H9 (cell line): Measurements from ENCODE around the gene RALGDS. TPM values are rescaled to one million over a fixed set of nuclear protein-coding genes. Genes with fewer than 3 reads are reported as not detected.

Experiments
- DNase-seq: peaks from one replicate; pipeline ENCODE4 v3.0.0-alpha.2; 2017
- H2AFZ ChIP-seq: one replicate; pipeline ENCODE4 v1.6.1; 2013; ENCODE audit warnings: mild to moderate bottlenecking, low read length, control low read depth, moderate library complexity
- H2AK5ac ChIP-seq: 2 replicates; pipeline ENCODE4 v1.6.1; 2013; ENCODE audit warnings: low read length, control low read depth, mixed read lengths; ENCODE audit not compliant: insufficient read length
- H2BK120ac ChIP-seq: one replicate; pipeline ENCODE4 v1.6.1; 2013; ENCODE audit warnings: low read depth, mild to moderate bottlenecking, low read length, control low read depth, inconsistent platforms; ENCODE audit not compliant: poor library complexity, severe bottlenecking
- H2BK12ac ChIP-seq: 2 replicates; pipeline ENCODE4 v1.6.1; 2013; ENCODE audit warnings: low read length, control low read depth, mixed read lengths, low read depth; ENCODE audit not compliant: insufficient read length
- H2BK15ac ChIP-seq: 2 replicates; pipeline ENCODE4 v1.6.1; 2013; ENCODE audit warnings: low read depth, low read length, control low read depth
- H2BK20ac ChIP-seq: one replicate; pipeline ENCODE4 v1.6.1; 2013; ENCODE audit warnings: low read depth, mild to moderate bottlenecking, low read length, control low read depth, inconsistent platforms; ENCODE audit not compliant: poor library complexity, severe bottlenecking
- H2BK5ac ChIP-seq: 2 replicates; pipeline ENCODE4 v1.6.1; 2013; ENCODE audit warnings: low read length, control low read depth, mixed read lengths; ENCODE audit not compliant: insufficient read length
- H3K14ac ChIP-seq: 2 replicates; pipeline ENCODE4 v1.6.1; 2013; ENCODE audit warnings: low read length, control low read depth; ENCODE audit not compliant: insufficient read depth
- H3K18ac ChIP-seq: 2 replicates; pipeline ENCODE4 v1.6.1; 2013; ENCODE audit warnings: low read depth, mild to moderate bottlenecking, mixed read lengths, low read length, control low read depth; ENCODE audit not compliant: insufficient read length
- H3K23ac ChIP-seq: 2 replicates; pipeline ENCODE4 v1.6.1; 2013; ENCODE audit warnings: low read length, control low read depth, mixed read lengths, low read depth; ENCODE audit not compliant: insufficient read length
- H3K23me2 ChIP-seq: 2 replicates; pipeline ENCODE4 v1.6.1; 2013; ENCODE audit warnings: low read depth, mild to moderate bottlenecking, mixed read lengths, low read length, control low read depth; ENCODE audit not compliant: insufficient read length, poor library complexity, severe bottlenecking
- H3K27ac ChIP-seq: 2 replicates; pipeline ENCODE4 v1.5.1; 2013; ENCODE audit warnings: low read length, control low read depth, mixed read lengths, low read depth; ENCODE audit not compliant: insufficient read length
- H3K27me3 ChIP-seq: 2 replicates; pipeline ENCODE4 v1.6.1; 2013; ENCODE audit warnings: low read length, control low read depth, inconsistent platforms; ENCODE audit not compliant: insufficient read depth
- H3K4ac ChIP-seq: 2 replicates; pipeline ENCODE4 v1.6.1; 2013; ENCODE audit warnings: low read depth, mild to moderate bottlenecking, control low read depth, inconsistent platforms, low read length, moderate library complexity
- H3K4me1 ChIP-seq: 2 replicates; pipeline ENCODE4 v1.6.1; 2013; ENCODE audit warnings: low read length, control low read depth, inconsistent platforms; ENCODE audit not compliant: insufficient read depth
- H3K4me2 ChIP-seq: 2 replicates; pipeline ENCODE4 v1.6.1; 2013; ENCODE audit warnings: low read length, control low read depth, mixed read lengths; ENCODE audit not compliant: insufficient read length, insufficient read depth
- H3K56ac ChIP-seq: 2 replicates; pipeline ENCODE4 v1.6.1; 2013; ENCODE audit warnings: low read depth, mild to moderate bottlenecking, mixed read lengths, low read length, control low read depth; ENCODE audit not compliant: insufficient read length
- H3K79me1 ChIP-seq: 2 replicates; pipeline ENCODE4 v1.6.1; 2013; ENCODE audit warnings: low read depth, mild to moderate bottlenecking, moderate library complexity, low read length, control low read depth, inconsistent platforms; ENCODE audit not compliant: insufficient read depth, poor library complexity, severe bottlenecking
- H3K79me2 ChIP-seq: 2 replicates; pipeline ENCODE4 v1.6.1; 2013; ENCODE audit warnings: low read length, control low read depth, inconsistent platforms; ENCODE audit not compliant: insufficient read depth
- H3K9ac ChIP-seq: 2 replicates; pipeline ENCODE4 v1.6.1; 2013; ENCODE audit warnings: low read length, control low read depth, mixed read lengths; ENCODE audit not compliant: insufficient read length; ENCODE audit errors: extremely low read depth
- H3K9me3 ChIP-seq: one replicate; pipeline ENCODE4 v1.6.1; 2013; ENCODE audit warnings: low read depth, low read length, inconsistent platforms; ENCODE audit not compliant: control insufficient read depth
- H3T11ph ChIP-seq: one replicate; pipeline ENCODE4 v1.6.1; 2013; ENCODE audit warnings: mild to moderate bottlenecking, low read length, control low read depth, inconsistent platforms
- H4K20me1 ChIP-seq: one replicate; pipeline ENCODE4 v1.6.1; 2013; ENCODE audit not compliant: control insufficient read depth, insufficient read length, insufficient read depth
- H4K5ac ChIP-seq: 2 replicates; pipeline ENCODE4 v1.6.1; 2013; ENCODE audit warnings: low read depth, mild to moderate bottlenecking, mixed read lengths, low read length, control low read depth; ENCODE audit not compliant: insufficient read length
- H4K8ac ChIP-seq: replicated peaks from 2 replicates; pipeline ENCODE4 v1.6.1; 2013; ENCODE audit warnings: low read length, control low read depth, mixed read lengths, low read depth; ENCODE audit not compliant: insufficient read length
- H4K91ac ChIP-seq: 2 replicates; pipeline ENCODE4 v1.6.1; 2013; ENCODE audit warnings: low read depth, mild to moderate bottlenecking, moderate library complexity, mixed read lengths, low read length, control low read depth; ENCODE audit not compliant: insufficient read length
- H3K27ac Mint-ChIP-seq, 3 experiments: 2 replicates in 2 of 3; 3 replicates in 1 of 3; pipeline ENCODE4 v1.8.0; 2020 to 2021; ENCODE audit warnings: mixed read lengths in 3 of 3, mild to moderate bottlenecking in 1 of 3, moderate library complexity in 1 of 3
- H3K27me3 Mint-ChIP-seq: 2 replicates; pipeline ENCODE4 v1.8.0; 2021; ENCODE audit warnings: low read depth, mild to moderate bottlenecking, moderate library complexity, mixed read lengths
- H3K36me3 Mint-ChIP-seq, 3 experiments: 2 replicates in 2 of 3; 3 replicates in 1 of 3; pipeline ENCODE4 v1.8.0; 2020 to 2021; ENCODE audit warnings: low read depth in 3 of 3, mixed read lengths in 3 of 3; ENCODE audit not compliant: insufficient read depth in 1 of 3
- H3K4me1 Mint-ChIP-seq, 2 experiments: 2 replicates each; pipeline ENCODE4 v1.8.0; 2020; ENCODE audit warnings: mixed read lengths in 2 of 2
- H3K4me3 Mint-ChIP-seq, 2 experiments: 2 replicates in 1 of 2; 3 replicates in 1 of 2; pipeline ENCODE4 v1.8.0; 2020 to 2021; ENCODE audit warnings: mild to moderate bottlenecking in 2 of 2, mixed read lengths in 2 of 2, moderate library complexity in 1 of 2
- H3K9me3 Mint-ChIP-seq, 2 experiments: 2 replicates in 1 of 2; 3 replicates in 1 of 2; pipeline ENCODE4 v1.8.0; 2020; ENCODE audit warnings: mild to moderate bottlenecking in 2 of 2, mixed read lengths in 2 of 2, moderate library complexity in 1 of 2
- WGBS: extraction: QIAGEN DNeasy Blood & Tissue Kit; methylation state at CpG from one replicate; pipeline ENCODE4 v1.1.7; 2013; ENCODE audit warnings: missing lambda C conversion rate, low lambda C conversion rate, mixed read lengths; ENCODE audit not compliant: insufficient read length; ENCODE audit errors: extremely low coverage; 5-methylcytosine and 5-hydroxymethylcytosine counted together
- total RNA-seq: library from RNA; stranded (reverse); gene quantifications from 2 replicates; pipeline ENCODE4 v1.2.1, GENCODE V29; 2021
- TF ChIP-seq, protein P1 (sequence below): fragments of 200-600 bp; sonication (generic); conservative IDR thresholded peaks from 3 replicates; pipeline ENCODE4 v1.8.0; 2021; ENCODE audit warnings: antibody characterized with exemption, mild to moderate bottlenecking

RALGDS gene
- total RNA-seq, 1 experiment from 2014 or later = 21.3 TPM

DNA sequence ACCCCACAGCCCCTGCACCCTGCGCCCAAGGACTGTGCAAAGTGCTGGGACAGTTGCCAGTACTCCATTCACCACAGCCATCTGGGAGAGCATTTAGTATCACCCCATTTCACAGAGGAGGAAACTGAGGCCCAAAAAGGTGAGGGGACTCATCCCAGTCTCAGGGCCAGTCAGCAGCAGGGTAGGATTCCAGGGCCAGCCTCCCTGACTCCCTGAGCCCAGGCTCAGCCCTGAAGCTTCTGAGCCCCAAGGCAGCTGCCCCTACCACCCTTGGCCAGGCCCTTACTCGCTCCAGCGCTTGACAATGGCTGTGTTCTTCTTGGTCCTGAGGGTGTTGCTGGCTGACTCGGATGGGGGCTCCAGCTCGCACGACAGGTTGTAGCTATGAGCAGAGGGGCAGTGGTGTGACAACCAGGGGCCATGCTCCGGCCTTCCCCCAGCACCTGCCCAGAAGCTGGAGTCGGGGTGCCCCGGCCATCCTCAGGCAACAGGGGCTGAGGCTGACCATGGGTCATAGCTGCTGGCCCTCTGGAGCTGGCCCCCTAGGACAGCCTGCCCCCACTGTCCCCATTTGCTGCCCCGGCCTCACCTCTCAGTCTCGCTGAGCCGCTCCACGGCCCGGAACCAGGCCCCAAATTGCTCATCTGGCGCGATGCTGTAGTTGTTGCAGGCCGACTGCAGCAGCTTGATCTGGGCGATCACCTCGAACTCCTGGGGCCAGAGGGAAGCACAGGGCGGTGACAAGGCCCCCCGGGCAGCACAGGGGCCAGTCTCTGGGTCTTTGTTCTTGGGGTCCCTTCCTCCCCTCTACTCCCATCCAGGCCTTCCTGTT, 18.6 kb downstream of the RALGDS start:
- H3K4me3 Mint-ChIP-seq = no peak overlapping the region
- Histone ChIP-seq H3K23ac (no peak overlapping the region), H3K14ac (no peak overlapping the region), H3K23me2 (no peaks in the 10 kb centered on the region), H4K91ac (no peak overlapping the region), H3K9me3 (no peaks in the 10 kb centered on the region), H3K18ac (no peak overlapping the region), H3K4me1 (no peaks in the 10 kb centered on the region), H3K56ac (no peak overlapping the region), H4K5ac (no peak overlapping the region), H3T11ph (no peak overlapping the region), H3K27me3 (no peaks in the 10 kb centered on the region), H3K4ac (no peak overlapping the region), H2BK15ac (no peak overlapping the region), H3K4me2 (no peak overlapping the region), H2BK20ac (no peak overlapping the region), H2AFZ (no peak overlapping the region), H2BK5ac (no peak overlapping the region), H3K79me1 (no peaks in the 10 kb centered on the region), H2BK120ac (no peak overlapping the region), H4K8ac (no peak overlapping the region), H3K27ac (no peak overlapping the region), H2BK12ac (no peak overlapping the region), H2AK5ac (no peak overlapping the region), H4K20me1 (no peaks in the 10 kb centered on the region), H3K9ac (no peak overlapping the region), H3K79me2 (no peaks in the 10 kb centered on the region; the same call in 1 of the 2 replicates)
- peaks cover 0 to 2% of the 10 kb centered on the region in 2 experiments; a peak in 3 of 5 replicates for H3K9me3 Mint-ChIP-seq
- H3K27ac Mint-ChIP-seq = no peak overlapping the region; a peak in 1 of 7 replicates
- DNase-seq = no peak
- TF ChIP-seq, protein P1, sequence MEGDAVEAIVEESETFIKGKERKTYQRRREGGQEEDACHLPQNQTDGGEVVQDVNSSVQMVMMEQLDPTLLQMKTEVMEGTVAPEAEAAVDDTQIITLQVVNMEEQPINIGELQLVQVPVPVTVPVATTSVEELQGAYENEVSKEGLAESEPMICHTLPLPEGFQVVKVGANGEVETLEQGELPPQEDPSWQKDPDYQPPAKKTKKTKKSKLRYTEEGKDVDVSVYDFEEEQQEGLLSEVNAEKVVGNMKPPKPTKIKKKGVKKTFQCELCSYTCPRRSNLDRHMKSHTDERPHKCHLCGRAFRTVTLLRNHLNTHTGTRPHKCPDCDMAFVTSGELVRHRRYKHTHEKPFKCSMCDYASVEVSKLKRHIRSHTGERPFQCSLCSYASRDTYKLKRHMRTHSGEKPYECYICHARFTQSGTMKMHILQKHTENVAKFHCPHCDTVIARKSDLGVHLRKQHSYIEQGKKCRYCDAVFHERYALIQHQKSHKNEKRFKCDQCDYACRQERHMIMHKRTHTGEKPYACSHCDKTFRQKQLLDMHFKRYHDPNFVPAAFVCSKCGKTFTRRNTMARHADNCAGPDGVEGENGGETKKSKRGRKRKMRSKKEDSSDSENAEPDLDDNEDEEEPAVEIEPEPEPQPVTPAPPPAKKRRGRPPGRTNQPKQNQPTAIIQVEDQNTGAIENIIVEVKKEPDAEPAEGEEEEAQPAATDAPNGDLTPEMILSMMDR = no peak
- H3K27me3 Mint-ChIP-seq = no peaks in the 10 kb centered on the region
- peaks cover 2 to 9% of the 10 kb centered on the region in 2 experiments; a peak in 2 of 4 replicates for H3K4me1 Mint-ChIP-seq
- peaks cover 39 to 66% (median 56%) of the 10 kb centered on the region in 3 experiments for H3K36me3 Mint-ChIP-seq
- WGBS = no CpG with 5 or more reads among the region's 21 CpGs
